Parathyroid adenoma (tissue), 2 donors: Measurements from ENCODE around the gene CLCNKB.
"Not testable (repeated sequence)": the region's sequence is repeated elsewhere in the genome, so short reads cannot be mapped to it uniquely, and the experiment has no call there.

Source experiments
- H2AFZ ChIP-seq: fragments of 300-600 bp; sonication (generic); one replicate; pipeline ENCODE4 v1.7.0; 2017; ENCODE audit warnings: antibody characterized with exemption, mild to moderate bottlenecking
- H3K27ac ChIP-seq: fragments of 300-600 bp; sonication (generic); one replicate; pipeline ENCODE4 v1.7.0; 2017
- H3K27me3 ChIP-seq: fragments of 300-600 bp; sonication (generic); one replicate; pipeline ENCODE4 v1.7.0; 2017; ENCODE audit warnings: low read length; ENCODE audit not compliant: control insufficient read depth, insufficient read depth
- H3K36me3 ChIP-seq: fragments of 300-600 bp; sonication (generic); one replicate; pipeline ENCODE4 v1.7.0; 2017; ENCODE audit warnings: low read length; ENCODE audit not compliant: control insufficient read depth, insufficient read depth
- H3K4me1 ChIP-seq: fragments of 300-600 bp; sonication (generic); one replicate; pipeline ENCODE4 v1.7.0; 2017; ENCODE audit warnings: control low read depth
- H3K4me2 ChIP-seq: fragments of 300-600 bp; sonication (generic); one replicate; pipeline ENCODE4 v1.7.0; 2017; ENCODE audit warnings: low read length
- H3K4me3 ChIP-seq: fragments of 300-600 bp; sonication (generic); one replicate; pipeline ENCODE4 v1.7.0; 2017; ENCODE audit warnings: low read depth, low read length
- H3K79me2 ChIP-seq: fragments of 300-600 bp; sonication (generic); one replicate; pipeline ENCODE4 v1.7.0; 2017; ENCODE audit warnings: control low read depth
- H3K9ac ChIP-seq: fragments of 300-600 bp; sonication (generic); one replicate; pipeline ENCODE4 v1.7.0; 2017; ENCODE audit warnings: mild to moderate bottlenecking
- H3K9me3 ChIP-seq: fragments of 300-600 bp; sonication (generic); one replicate; pipeline ENCODE4 v1.7.0; 2017; ENCODE audit warnings: low read length; ENCODE audit not compliant: control insufficient read depth
- CTCF ChIP-seq: fragments of 300-600 bp; sonication (generic); IDR thresholded peaks from one replicate; pipeline ENCODE4 v1.7.0; 2017; ENCODE audit warnings: antibody characterized with exemption, mild to moderate bottlenecking
- donor health status: primary hyperparathyroidism.

CLCNKB gene

GRCh38 chr1:16029288-16029687 lies 14.3 kb upstream of the CLCNKB start:
- Histone ChIP-seq H3K4me2 (no peak overlapping the region), H3K36me3 (no peaks in the 10 kb centered on the region), H3K9ac (no peak overlapping the region), H3K79me2 (no peaks in the 10 kb centered on the region), H3K4me3 (no peak overlapping the region), H3K27ac (no peak overlapping the region), H3K9me3 (no peaks in the 10 kb centered on the region), H3K27me3 (no peaks in the 10 kb centered on the region), H2AFZ (no peak overlapping the region), H3K4me1 (peaks cover 4% of the 10 kb centered on the region)
- TF ChIP-seq CTCF, result no peak

- no peaks in the 10 kb centered on the region for H3K36me3 ChIP-seq
Measured at GRCh38 chr1:16031551-16031950, 12.0 kb upstream of the CLCNKB start.

GRCh38 chr1:16032388-16033102 lies 11.0 kb upstream of the CLCNKB start:
- Histone ChIP-seq H2AFZ (no peak overlapping the region), H3K4me3 (no peak overlapping the region), H3K36me3 (no peaks in the 10 kb centered on the region), H3K4me1 (no peaks in the 10 kb centered on the region), H3K9ac (no peak overlapping the region), H3K27ac (no peak overlapping the region), H3K27me3 (no peaks in the 10 kb centered on the region), H3K9me3 (no peaks in the 10 kb centered on the region), H3K4me2 (no peak overlapping the region), H3K79me2 (no peaks in the 10 kb centered on the region)
- peak; percentile 85 for TF ChIP-seq CTCF

More at GRCh38 chr1:16031551-16031950, 12.0 kb upstream of the CLCNKB start:
- Histone ChIP-seq H3K4me2 (no peak overlapping the region), H3K79me2 (no peaks in the 10 kb centered on the region), H3K4me1 (peaks cover 4% of the 10 kb centered on the region), H3K27me3 (no peaks in the 10 kb centered on the region), H2AFZ (no peak overlapping the region), H3K9me3 (no peaks in the 10 kb centered on the region), H3K27ac (no peak overlapping the region), H3K9ac (no peak overlapping the region), H3K4me3 (no peak overlapping the region)
- no peak for TF ChIP-seq CTCF

GRCh38 chr1:16033103-16033632 lies 10.4 kb upstream of the CLCNKB start:
- H3K9ac ChIP-seq, H3K36me3 ChIP-seq, H3K79me2 ChIP-seq, H2AFZ ChIP-seq, H3K27me3 ChIP-seq, H3K27ac ChIP-seq, H3K4me1 ChIP-seq, H3K4me3 ChIP-seq, H3K4me2 ChIP-seq, H3K9me3 ChIP-seq: not testable (repeated sequence)

GRCh38 chr1:16036461-16036860 lies 7.1 kb upstream of the CLCNKB start:
- not testable (repeated sequence) for H2AFZ ChIP-seq, H3K27me3 ChIP-seq, H3K27ac ChIP-seq, H3K79me2 ChIP-seq, H3K4me1 ChIP-seq, H3K9me3 ChIP-seq, H3K9ac ChIP-seq, H3K36me3 ChIP-seq, H3K4me3 ChIP-seq, H3K4me2 ChIP-seq

- no peak overlapping the region for H3K4me2 ChIP-seq
- H3K79me2 ChIP-seq, result no peaks in the 10 kb centered on the region
- TF ChIP-seq CTCF, result no peak
- no peaks in the 10 kb centered on the region for H3K36me3 ChIP-seq
- no peak overlapping the region for H3K9ac ChIP-seq
- no peaks in the 10 kb centered on the region for H3K27me3 ChIP-seq
- no peaks in the 10 kb centered on the region for H3K4me1 ChIP-seq
- H3K27ac ChIP-seq, result no peak overlapping the region
- no peaks in the 10 kb centered on the region for H3K9me3 ChIP-seq
- H2AFZ ChIP-seq, result no peak overlapping the region
- no peak overlapping the region for H3K4me3 ChIP-seq
Measured at GRCh38 chr1:16038620-16038912, 5.0 kb upstream of the CLCNKB start.

- H3K4me3 ChIP-seq, H3K27me3 ChIP-seq: not testable (repeated sequence)
Measured at GRCh38 chr1:16039871-16040270, 3.7 kb upstream of the CLCNKB start.

More at GRCh38 chr1:16039871-16040270, 3.7 kb upstream of the CLCNKB start:
- not testable (repeated sequence) for H3K9me3 ChIP-seq, H2AFZ ChIP-seq, H3K9ac ChIP-seq, H3K4me2 ChIP-seq, H3K4me1 ChIP-seq, H3K36me3 ChIP-seq, H3K27ac ChIP-seq, H3K79me2 ChIP-seq
